Right kidney (tissue), 1 donor: ENCODE data around the gene PLEKHG4.

Experiments
- DNase-seq: peaks from one replicate; pipeline ENCODE4 v3.0.0-alpha.2; 2016

The PLEKHG4 gene

DNA sequence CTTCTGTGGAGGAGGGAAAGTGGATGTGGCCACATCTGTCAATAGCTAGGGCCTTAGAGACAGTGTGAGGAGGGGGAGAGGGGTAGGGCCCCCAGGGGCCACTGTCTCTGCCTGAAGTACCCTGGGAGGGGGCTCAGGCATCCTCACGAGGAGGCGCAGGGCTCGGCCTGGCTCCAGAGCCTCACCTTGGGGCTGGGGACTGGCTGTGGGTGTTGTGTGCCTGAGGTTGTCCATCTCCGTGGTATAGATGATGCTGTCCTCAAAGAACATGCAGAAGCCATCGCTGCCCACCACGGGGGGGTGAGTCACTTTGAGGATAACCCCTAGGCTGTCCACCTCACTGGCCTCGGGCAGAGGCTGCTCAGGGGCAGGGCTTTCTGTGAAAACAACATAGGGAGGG lies 12.1 kb downstream of the PLEKHG4 start:
- no peak for DNase-seq

DNA sequence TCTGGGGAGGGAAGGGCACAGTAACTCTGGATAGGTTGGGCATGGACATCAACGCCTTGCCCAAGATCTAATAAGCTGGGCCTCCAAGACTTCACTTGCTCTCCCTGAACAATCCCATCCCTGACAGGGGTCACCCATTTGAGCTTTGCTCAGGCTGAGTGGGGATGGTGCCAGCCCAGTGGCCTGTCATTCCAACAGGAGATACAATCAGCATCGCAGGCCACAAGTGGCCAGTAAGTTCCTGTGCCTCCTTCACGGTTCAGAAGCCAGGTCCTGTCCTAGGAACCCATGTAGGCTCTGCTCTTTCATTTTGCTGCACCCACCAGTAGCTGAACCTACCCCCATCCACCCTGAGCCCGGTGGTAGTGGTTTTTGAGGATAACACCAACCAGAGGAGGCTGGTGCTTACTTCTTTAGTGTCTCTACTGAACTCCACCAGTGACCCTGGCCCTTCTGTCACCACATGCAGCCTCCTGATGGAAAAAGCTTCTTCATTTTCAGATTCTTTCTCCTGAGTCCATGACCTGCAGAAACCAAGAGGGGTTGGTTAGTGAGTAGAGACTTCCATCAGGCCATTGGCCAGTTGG lies 14.9 kb downstream of the PLEKHG4 start:
- no peak for DNase-seq

DNA sequence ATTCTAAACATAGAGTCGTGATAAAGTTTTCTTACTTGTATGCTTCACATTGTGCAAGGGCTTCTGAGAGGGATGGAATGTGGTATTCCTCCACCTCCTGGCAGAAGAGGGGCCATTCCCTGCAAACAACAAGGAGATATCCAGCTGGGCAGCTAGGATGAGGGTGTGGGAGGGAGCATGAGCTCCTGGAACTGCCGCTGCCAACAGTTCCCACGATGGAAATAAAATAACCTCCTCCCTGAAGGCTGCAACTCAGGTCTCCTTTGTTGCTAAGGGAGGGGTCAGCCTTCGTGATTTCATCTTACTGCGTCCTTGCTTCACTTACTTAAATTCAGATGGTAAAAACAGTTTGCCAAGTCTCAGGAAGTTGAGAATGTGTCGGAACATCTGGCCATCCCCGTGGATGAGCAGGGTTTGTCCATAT lies 15.6 kb downstream of the PLEKHG4 start:
- DNase-seq: no peak

DNA sequence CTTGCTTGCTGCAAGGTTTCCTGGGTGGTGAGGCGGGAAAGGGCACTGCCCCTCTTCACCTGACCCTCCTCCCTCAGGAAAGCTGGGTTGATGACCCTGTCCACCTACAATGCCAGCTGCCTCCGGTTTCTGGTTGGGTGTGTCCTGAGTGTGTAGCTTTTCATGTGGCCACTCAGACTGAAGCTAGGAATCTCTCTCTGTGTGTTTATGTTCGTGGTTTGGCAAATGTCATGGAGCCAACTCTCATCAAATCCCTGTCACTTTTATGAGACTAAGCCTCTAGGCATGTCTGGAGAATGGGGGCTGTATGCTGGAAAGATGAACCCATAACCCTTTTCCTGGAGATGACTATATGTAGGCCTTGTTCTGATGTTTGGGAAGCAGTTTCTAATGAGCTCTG lies 17.1 kb downstream of the PLEKHG4 start:
- no peak for DNase-seq

DNA sequence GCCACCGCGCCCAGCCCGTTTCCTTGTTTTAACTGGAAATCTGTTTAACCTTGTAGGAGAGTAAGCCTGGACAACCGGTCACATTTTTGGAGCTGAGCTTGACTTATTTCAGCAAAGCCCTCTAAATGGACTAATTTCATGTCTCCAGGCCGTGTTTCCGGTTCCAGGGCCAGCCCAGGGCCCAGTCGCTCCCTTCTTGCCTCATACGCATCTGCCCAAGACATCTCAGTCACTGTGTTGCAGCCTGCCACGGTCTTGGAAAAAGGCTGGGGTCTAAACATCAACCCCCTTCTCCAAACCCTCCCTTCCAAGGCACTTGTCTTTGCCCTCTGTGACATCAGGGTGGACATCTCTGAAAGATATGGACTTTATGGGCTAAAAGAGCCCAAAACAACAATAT lies 18.9 kb downstream of the PLEKHG4 start:
- no peak for DNase-seq

DNA sequence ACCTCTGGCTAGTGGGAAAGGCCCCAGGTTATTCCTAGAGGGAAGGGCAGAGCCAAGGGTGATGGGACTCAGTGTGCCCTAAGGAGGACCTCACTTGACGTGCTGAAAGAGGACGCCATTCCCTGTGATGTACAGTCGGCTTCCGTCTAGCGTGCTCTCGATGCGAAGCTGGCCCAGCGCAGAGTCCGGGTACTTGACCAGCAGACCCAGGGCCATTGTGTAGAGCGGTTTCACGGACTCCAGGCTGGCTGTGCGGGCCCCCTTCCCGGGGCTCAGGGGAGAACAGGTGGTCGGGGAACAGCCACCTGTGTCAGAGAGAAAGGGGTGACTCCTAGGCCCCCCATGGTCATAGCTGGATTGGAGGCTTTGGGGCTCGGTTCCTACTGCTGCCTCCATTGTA lies 19.9 kb downstream of the PLEKHG4 start:
- DNase-seq: no peak

DNA sequence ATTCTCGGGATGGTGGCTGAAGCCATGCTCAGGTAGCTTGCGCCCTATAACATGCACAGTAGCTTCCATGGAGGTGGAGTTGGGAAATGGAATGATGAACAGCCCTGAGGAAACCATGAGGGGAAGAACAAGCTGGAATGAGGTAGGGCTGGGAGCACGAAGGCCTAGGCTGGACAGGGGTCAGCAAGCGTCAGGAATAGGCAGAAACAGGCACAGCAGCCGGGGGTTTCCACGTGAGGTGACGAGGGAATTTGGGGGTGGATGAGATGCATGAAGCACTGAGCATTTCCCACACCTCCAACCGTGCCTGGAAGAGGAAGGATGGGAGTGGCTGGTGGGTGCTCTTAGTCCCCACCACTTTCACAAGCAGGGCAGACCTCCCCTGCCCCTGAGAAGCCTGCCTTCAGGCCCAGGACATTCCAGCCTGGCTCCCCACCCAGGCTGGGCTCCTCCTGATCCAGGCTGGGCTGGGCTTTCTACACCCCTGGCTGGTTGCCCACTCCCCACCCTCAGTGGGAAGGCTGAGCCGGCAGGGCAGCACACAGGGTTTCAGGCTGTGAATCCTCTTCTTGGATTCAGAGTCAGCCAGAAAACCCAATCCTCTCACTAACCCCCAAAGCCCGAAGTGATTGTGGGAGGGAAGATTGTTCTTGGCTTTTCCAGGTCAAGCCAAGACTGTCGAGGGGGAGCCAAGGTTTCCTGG lies 21.9 kb downstream of the PLEKHG4 start:
- DNase-seq: no peak

DNA sequence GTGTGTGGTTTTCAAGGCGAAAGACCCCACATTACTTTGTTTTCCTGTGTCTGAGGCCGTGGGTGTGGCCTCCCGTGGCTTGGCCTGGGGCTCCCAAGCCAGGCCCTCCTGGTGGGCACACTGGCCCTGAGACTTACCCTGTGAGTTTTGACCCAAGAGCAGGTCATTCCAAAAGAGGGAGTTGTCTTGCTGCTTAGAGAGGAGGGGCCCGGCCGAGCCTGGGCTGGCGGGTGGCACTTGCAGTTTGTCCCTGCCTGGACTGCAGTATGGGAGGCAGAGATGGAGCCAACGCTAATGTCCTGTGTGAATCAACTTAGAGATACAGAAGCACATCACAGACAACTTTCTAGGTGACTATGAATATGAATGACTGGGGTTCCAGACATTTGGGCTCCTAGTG lies 22.7 kb downstream of the PLEKHG4 start:
- no peak for DNase-seq

DNA sequence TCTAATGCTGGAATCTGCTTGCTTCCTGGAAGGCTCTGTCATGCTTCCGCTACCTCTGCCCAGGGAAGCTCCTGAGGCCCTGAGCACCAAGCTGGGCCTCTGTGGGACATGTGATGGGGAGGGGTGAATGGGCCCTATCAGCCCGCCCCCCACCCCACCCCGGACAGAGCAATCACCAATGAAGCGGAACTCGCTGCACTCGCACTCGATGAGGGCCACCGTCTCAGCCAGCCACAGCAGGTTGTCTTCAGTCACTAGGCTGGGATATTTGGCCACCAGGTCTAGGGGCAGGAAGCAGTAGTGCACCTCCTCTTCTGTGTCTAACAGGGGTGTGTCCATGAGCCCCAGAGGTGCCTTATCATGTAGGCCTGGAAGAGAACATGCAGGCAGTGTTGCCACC lies 23.6 kb downstream of the PLEKHG4 start:
- DNase-seq: no peak

DNA sequence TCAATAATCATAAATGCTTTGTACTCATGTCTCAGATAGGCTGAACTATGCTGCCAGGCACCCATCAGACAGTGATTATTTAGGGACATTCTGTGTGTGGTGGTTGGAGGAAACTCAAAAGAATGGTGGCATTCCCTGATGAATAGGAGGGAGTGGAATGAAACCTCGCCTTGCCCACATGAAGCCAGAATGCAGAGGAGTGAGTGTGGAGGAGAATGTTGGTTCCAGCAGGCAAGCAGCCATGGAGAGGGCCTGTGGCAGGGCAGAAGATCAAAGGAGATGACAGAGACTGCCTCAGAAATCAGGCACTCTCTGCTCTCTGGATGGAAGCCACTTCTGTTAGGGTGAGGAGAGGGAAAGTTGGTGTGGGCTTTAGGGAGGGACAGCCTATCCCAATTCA lies 24.7 kb downstream of the PLEKHG4 start:
- DNase-seq: no peak

DNA sequence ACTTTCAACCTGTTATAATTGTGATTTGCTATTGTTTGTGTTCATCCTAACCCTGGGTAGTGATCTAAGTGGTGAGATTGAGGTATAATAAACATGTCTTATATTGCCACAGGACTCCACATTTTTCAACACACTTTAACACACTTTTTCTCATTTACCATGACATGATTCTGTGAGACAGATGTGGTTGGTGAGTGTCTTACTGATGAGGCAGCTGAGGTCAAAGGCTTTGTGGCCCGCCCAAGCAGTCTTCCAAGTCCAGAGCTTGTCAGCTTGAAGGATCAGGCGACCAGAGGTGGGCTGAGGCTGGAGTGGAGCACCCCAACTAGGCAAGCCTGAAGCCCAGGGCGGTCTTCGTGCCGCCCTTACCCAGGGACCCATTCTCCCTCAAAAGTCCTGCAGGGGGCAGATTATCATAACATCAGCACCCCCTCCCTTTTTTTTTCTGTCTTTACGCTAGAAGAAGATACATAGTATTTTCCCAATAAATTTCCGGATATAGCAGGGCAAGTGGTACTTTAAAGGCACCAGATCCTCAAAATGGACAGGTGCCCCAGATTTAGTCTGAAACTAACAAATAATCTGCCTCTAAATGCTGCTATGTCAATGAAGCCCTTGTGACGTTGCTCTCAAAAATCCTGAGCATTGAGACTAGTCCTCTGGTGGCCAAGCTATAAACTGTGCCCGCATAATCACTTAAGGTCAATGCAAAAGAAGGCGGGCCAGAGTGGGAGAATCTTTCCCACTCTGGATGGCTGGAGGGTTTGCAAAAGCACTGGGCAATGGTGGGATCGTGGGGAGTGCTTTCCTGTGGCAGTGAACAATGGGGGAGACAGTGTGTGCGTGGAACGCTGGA lies 26.1 kb downstream of the PLEKHG4 start:
- DNase-seq: no peak

DNA sequence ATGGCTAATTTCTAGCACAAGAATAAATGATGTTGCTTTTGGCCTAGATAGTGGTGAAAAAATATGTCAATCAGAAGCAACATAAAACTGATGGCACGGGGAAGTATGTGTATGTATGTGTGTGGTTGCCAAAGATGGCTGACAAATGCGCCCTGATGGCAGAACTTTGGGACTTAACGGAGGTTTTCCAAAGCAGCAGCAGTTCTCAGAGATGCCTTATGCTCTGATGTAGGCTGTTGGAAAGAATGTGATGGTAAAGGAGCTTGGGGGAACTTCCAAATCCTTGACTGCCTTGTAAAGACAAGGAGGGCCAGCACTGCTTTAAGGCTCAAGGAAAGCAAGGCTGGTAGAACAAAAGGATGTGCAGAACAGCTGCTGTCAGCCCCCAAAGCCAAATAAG lies 31.2 kb downstream of the PLEKHG4 start:
- DNase-seq: no peak

DNA sequence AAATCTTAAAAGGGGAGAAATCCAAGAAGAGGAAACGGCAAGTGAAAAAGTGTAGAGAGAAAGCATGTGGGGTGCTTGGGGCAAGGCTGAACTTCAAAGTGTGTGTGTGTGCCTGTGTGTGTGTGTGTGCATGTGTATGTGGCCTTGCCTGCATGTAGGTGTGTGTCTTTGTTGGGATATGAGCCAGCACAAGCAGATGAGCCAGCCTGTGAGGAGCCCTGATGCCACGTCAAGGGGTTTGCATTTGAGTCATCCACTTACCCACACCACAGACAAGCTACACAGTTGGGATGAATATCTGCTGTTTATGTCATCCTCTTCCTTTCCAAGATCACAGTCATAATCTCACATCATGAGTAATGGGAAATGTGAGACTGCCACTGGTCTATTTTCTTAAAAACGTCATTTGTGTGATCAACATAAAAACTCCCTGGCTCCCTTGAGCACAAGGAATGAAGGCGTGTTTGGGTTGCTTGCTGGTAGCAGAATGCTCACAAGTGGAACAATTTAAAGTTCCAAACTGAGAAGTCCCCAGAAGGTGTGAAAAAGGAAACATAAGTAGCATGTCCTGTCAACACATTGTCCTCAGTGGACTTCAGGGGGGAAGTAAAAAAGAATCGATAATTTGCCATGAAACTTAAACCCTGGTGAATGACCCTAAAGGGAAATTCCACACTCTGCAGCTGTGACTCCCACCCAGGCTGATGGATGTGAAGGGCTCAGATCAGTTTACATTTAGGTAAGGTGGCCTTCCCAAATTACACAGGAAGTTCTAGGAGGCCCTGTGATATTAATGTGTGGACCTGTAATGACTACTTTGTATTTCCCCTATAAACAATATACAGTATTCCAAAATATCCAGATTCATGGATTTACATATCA lies 32.5 kb downstream of the PLEKHG4 start:
- DNase-seq: peak; percentile 32

DNA sequence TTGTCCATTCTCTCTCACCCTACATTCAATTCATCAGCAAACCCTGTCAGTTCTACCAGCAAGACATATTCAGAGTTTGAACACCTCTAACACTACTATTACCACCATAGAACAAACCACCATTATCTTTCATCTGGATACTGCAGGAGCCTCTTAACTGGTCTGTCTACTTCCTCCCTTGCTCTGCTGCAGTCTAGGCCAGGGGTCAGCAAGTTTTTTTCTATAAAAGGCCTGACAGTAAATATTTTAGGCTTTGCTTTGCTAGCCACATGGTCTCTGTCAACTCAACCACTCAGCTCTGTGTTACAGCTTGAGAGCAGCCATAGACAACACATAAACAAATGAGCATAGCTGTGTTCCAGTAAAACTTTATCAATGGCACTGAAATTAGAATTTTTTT lies 33.4 kb downstream of the PLEKHG4 start:
- no peak for DNase-seq

DNA sequence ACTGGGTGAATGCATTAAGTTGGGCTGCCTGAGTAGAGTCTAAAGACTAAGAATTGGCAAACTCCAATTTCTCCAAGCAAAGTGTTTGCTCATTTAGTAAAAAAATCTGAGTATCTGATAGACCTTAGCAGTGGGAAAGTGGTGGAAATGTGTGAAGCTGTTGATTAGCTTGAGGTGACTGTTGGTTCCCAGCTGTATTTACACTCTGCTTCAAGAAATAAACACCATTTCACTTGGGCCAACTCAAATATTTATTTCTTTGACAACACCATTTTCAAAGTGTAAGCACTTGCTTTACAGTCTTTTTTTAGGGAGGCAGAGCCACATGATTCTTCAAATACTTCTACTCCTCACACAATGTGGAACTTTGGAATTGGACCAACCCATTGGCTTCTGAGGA lies 38.5 kb downstream of the PLEKHG4 start:
- DNase-seq: no peak

DNA sequence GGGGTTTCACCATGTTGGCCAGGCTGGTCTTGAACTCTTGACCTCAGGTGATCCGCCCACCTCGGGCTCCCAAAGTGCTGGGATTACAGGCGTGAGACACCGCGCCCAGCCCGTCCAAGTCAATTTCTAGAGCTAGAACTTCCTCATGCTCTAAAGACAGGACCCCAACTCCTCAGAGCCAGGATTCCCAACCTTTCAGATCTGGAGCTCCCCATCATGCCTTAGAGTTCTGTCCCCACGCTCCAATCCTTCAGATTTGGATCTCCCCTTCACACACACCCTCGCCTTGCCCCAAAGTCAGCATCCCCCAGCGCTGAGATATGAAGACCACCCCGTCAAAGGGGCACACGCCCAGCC lies 46.8 kb downstream of the PLEKHG4 start:
- DNase-seq: no peak

DNA sequence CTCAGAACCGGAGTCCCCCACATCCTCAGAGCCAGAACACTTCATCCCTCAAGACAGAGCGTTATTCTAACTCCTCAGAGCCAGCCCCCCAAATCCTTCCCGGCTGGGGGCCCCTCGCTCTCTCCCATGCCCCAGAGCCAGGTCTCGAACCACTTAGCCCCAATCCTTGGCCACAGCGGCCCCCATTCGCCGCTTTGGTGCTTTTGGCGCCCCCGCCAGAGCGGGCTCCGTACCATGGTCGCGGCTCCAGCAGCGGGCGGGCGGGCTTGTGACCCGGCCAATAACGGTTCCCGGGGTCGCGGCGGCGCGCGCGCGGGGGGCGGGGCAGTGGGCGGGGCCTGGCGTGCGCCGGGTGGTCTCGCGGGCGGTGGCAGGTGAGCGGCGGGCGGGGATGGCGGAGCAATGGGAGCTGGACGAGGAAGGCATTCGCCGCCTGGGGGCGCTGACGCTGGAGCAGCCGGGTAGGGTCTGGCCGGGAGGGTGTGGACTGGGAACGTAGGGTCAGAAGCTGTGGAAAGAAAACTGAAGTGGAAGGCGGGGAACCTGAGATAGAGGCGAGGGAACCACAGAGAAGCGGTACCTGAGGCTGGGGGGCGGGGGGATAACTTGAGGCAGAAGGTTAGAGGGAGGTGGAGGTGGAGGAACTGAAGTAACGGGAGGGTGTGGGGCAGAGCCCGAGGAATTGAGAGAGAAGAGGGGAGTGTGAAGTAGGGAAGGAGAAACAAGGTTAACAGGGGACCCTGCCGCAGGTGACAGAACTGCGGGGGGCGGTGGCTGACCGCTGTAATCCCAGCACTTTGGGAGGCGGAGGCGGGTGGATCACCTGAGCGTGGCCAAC lies 47.4 kb downstream of the PLEKHG4 start, which contains the start of the genes KCTD19 and LRRC36:
Gene KCTD19 (minus strand): TSS at position 270 of the 838 bp plus-strand sequence. CDS start 34 bp downstream, at position 236.
Gene LRRC36 (plus strand): TSS at position 344 of the 838 bp plus-strand sequence. CDS start 48 bp downstream, at position 392.
- peak; percentile 59 for DNase-seq

DNA sequence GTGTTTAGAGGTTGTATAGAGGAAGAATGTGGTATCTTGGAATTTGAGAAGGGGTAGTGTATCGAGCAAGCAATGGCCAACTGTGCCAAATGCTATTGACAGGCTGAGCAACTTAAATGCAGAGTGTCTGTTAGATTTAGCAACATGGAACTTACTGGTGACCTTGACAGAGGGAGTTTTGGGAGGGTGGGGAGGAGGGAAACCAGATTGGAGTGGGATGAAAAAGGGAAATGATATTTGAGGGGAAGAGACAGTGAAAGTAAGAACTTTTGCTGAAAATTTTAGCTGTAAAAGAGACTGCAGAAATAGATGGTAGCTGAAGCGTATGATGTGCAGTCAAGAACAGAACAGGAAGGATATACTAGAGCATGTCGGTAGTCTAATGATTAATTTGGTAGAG lies 48.4 kb downstream of the PLEKHG4 start:
- DNase-seq: no peak

DNA sequence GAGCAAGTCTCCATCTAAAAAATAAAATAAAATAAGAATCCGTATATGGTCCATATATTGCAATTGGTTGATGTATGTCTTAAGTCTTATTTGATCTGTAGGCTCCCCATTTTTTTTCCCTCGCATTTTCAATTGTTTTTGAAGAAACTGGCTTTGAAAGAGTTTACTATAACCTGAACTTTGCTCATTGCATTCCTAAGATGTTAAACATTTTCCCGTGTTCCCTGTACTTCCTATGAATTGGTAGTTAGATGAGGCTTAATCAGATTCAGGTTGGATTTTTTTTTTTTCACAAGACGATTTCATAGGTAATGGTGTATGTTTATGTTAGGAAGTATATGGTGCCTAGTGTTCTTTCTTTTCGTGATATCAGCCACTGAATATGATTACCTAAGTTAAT lies 50.6 kb downstream of the PLEKHG4 start:
- no peak for DNase-seq

DNA sequence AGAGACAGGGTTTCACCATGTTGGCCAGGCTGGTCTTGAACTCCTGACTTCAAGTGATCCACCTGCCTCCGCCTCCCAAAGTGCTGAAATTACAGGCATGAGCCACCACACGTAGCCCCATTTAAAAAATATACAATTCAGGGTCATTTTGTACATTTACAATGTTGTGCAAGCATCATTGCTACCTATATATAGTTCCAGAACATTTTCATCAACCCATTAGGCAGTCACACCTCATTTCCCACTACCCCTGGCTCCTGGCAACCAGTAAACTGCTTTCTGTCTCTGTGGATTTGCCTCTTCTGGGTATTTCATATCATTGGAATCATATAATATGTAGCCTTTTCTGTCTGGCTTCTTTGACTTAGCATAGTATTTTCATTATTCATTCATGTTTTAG lies 54.0 kb downstream of the PLEKHG4 start:
- no peak for DNase-seq

DNA sequence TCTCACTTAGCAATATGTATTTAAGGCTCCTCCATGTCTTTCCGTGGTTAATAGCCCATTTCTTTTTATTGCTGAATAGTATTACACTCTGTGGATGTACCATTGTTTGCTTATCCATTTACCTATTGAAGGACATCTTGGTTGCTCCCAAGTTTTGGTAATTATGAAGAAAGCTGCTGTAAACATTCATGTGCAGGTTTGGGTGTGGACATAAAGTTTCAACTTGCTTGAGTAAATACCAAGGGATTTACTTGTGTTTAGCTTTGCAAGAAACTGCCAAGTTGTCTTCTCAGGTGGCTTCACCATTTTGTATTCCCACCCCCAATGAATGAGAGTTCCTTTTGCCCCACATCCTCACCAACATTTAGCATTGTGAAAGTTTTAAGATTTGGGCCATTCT lies 56.8 kb downstream of the PLEKHG4 start:
- no peak for DNase-seq
